ENCODE data around the gene GTF3C2. TPM values are rescaled to one million over a fixed set of nuclear protein-coding genes. Genes with fewer than 3 reads are reported as not detected.
A peak's percentile ranks its signal among the peaks of the same experiment; 100 is the strongest.

GTF3C2 gene
- total and polyA plus RNA-seq, 5 experiments from 2014 or later, result 26.2 to 105 (median 46.1) TPM

DNA sequence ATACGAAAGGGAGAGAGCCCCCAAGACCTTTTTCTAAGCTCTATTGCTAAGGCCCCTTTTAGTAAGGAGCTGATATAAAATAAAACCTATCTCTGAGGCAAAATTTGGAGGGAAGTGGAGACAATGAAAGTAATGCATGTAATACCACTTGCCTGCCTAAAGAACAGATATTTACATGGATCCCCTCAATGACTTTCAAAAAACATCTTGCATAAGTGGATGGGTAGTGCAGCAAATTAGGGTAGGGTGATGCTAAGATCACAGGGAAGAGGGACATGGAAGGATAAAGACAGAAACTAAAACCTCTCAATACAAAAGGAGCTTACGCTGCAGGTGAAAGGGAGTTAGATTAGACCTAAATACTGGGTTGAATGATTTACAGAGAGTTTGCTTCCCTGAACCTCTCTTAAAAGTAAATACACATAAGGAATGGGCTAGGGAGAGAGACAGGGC is 22.8 kb upstream of the GTF3C2 start:
- DNase-seq (no peak), ATAC-seq (no peak)
- Mint-ChIP-seq H3K36me3 (peaks cover 0 to 54% (median 10%) of the 10 kb centered on the region in 3 donors), H3K4me1 (peaks cover 18 to 48% (median 30%) of the 10 kb centered on the region in 4 donors), H3K27ac (peak overlapping the region; percentile 38 to 97 (median 94)), H3K9me3 (no peaks in the 10 kb centered on the region), H3K27me3 (no peaks in the 10 kb centered on the region), H3K4me3 (peak overlapping the region; percentile 73 to 95 (median 89))
- POLR2A ChIA-PET, result interaction anchor here (0.6 to 3.4 kb wide), 8 partner anchors 9 to 245 kb away, joined by 3 to 71 read pairs (median 14); partner anchors contain the start of genes EIF2B4, GTF3C2, MPV17 and NRBP1

DNA sequence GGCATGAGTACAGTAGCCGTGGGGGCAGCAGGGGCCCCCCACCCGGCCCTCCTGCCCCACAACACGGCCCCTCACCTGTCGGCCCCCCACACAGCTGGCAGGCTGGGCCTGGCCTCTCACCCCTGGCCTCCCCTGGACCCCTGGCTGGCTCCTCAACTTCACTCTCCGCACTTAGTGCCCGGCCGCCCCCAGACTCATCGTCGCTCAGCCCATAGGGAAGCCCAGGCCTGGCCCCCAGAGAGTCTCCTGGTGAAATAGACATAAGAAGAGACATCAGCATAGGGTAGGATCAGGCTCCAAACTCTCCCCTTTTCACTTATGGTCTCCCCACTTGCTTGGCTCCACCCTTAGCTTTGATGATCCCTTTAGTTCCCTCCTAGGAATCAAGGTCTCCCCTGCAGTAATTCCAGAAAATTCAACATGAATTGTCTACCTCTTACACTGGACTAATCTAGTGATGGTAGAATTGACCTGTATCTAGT is 22.3 kb upstream of the GTF3C2 start:
- peak overlapping the region; percentile 12 to 97 (median 92) for H3K27ac Mint-ChIP-seq
- H3K4me1 Mint-ChIP-seq, result peaks cover 17 to 48% (median 30%) of the 10 kb centered on the region in 4 donors
- ATAC-seq (no peak), DNase-seq (no peak)
- POLR2A ChIA-PET, result interaction anchor here (0.6 to 3.4 kb wide), 8 partner anchors 9 to 245 kb away, joined by 3 to 71 read pairs (median 14); partner anchors contain the start of genes EIF2B4, GTF3C2, MPV17 and NRBP1
- no peaks in the 10 kb centered on the region for H3K27me3 Mint-ChIP-seq
- H3K9me3 Mint-ChIP-seq, result no peaks in the 10 kb centered on the region
- H3K4me3 Mint-ChIP-seq, result peak overlapping the region in 6 of 10 donors; percentile 38 to 95 (median 90)
- peaks cover 0 to 54% (median 12%) of the 10 kb centered on the region in 3 donors for H3K36me3 Mint-ChIP-seq

DNA sequence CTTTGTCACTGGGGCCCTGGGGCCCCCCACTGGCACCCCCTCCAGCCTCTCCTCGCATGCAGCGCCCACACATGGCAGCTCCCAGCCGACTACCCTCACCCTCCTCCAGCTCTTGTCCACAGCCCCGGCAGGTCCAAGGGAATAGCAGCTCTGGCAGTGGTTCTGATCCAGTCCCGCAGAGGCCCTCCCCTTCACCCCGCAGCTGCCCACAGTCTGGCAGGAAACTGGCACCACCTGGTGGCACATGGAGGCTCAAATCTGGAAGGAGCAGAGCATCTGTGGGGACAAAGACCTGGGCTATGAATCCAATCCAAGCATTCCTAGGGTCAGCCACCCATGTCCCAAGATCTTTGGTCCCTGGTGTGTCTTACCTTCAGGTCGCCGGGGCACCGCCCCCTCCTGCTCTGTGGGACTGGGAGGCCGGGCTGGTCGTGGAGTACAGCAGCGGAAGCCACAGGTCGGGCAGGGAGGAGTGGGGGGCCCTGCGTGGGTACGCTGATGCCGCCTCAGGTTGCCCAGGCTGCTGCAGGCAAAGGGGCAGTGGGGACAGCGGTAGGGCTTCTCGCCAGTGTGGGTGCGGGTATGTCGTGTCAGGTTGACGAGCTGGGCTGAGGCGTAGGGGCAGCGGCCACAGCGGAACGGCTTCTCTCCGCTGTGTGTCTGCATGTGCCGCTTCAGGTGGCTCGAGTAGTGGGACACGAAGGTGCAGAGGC is 21.7 kb upstream of the GTF3C2 start:
- DNase-seq (no peak), ATAC-seq (no peak)
- no peaks in the 10 kb centered on the region for H3K27me3 Mint-ChIP-seq
- no peaks in the 10 kb centered on the region for H3K9me3 Mint-ChIP-seq
- H3K36me3 Mint-ChIP-seq, result peaks cover 0 to 54% (median 12%) of the 10 kb centered on the region in 3 donors
- H3K4me1 Mint-ChIP-seq, result peaks cover 16 to 48% (median 34%) of the 10 kb centered on the region in 4 donors
- H3K27ac Mint-ChIP-seq, result peak overlapping the region in 4 of 10 donors; percentile 38 to 86 (median 56)
- POLR2A ChIA-PET, result interaction anchor here (0.6 to 2.6 kb wide), 4 partner anchors 13 to 55 kb away, joined by 3 to 14 read pairs (median 4); partner anchors contain the start of gene MPV17
- H3K4me3 Mint-ChIP-seq, result peak overlapping the region in 2 of 10 donors; percentile 26 to 63

DNA sequence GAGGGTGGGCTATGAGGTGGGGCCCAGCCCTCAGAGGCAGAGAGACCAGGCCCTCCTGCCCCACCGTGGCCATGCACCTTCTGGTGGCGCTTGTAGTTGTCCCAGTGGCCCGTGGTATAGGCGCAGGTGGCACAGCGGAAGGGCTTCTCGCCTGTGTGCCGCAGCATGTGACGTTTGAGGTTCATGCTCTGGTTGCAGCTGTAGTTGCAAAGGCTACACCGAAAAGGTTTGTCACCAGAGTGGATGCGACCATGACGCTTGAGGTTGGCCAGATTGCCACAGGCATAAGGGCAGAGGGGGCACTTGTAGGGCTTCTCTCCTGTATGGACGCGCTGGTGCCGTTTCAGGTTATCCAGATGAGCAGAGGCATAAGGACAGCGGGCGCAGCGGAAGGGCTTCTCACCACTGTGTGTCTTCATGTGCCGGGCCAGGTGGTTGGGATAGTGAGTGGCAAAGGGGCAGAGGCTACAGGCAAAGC is 21.1 kb upstream of the GTF3C2 start:
- POLR2A ChIA-PET, result interaction anchor here (1.1 kb wide), 1 partner anchor 52 kb away, joined by 3 read pairs; no protein-coding TSS in a partner anchor
- no peaks in the 10 kb centered on the region for H3K27me3 Mint-ChIP-seq
- H3K4me3 Mint-ChIP-seq, result peak overlapping the region in 3 of 10 donors; percentile 45 to 74 (median 59)
- DNase-seq, result no peak
- H3K9me3 Mint-ChIP-seq, result no peaks in the 10 kb centered on the region
- peaks cover 19 to 53% (median 38%) of the 10 kb centered on the region in 4 donors for H3K4me1 Mint-ChIP-seq
- ATAC-seq, result no peak
- peaks cover 0 to 58% (median 15%) of the 10 kb centered on the region in 3 donors for H3K36me3 Mint-ChIP-seq
- H3K27ac Mint-ChIP-seq, result peak overlapping the region in 5 of 10 donors; percentile 41 to 77 (median 63)

DNA sequence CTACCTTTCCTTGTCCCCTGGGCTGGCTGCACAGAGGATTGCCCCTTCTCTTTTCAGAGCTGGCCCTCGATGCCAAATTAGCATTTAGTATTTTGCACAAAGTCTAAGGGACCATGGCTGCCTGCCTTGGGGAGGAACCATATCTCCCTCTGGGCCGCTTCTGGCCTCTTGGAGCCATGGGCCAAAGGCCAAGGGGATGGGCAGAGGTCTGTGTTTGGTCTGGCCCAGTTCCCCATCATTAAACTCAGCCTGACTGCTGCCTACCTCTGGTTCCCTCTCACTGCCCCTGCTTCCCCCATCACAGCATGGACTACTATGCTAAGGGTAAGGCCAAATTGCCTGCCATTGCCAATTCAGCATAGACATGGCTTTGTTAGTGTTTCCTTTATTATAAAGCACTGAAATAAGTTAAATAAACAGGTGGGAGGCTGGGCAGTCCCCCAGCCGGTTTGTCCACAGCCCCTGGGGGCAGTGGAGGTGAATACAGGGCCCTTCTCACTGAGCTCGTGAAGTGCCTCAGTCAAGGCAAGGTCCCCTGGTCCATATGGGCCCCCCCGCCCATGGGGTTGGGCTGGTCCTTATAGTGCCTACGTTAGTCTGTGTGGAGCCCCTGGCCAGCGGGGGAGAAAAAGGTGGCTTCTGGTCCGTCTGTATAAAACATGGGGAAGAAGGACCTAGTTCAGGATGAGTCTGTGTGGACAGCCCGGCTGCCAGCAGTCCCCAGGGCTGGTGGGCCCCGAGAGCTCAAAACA is 20.5 kb upstream of the GTF3C2 start:
- H3K27ac Mint-ChIP-seq, result peak overlapping the region in 1 of 10 donors; percentile 70
- H3K9me3 Mint-ChIP-seq, result no peaks in the 10 kb centered on the region
- H3K4me1 Mint-ChIP-seq, result peaks cover 23 to 59% (median 44%) of the 10 kb centered on the region in 4 donors
- peak overlapping the region in 2 of 10 donors; percentile 18 to 74 for H3K4me3 Mint-ChIP-seq
- POLR2A ChIA-PET, result interaction anchor here (1.1 kb wide), 1 partner anchor 52 kb away, joined by 3 read pairs; no protein-coding TSS in a partner anchor
- H3K27me3 Mint-ChIP-seq, result no peaks in the 10 kb centered on the region
- peaks cover 0 to 61% (median 15%) of the 10 kb centered on the region in 3 donors for H3K36me3 Mint-ChIP-seq
- DNase-seq (no peak), ATAC-seq (no peak)

DNA sequence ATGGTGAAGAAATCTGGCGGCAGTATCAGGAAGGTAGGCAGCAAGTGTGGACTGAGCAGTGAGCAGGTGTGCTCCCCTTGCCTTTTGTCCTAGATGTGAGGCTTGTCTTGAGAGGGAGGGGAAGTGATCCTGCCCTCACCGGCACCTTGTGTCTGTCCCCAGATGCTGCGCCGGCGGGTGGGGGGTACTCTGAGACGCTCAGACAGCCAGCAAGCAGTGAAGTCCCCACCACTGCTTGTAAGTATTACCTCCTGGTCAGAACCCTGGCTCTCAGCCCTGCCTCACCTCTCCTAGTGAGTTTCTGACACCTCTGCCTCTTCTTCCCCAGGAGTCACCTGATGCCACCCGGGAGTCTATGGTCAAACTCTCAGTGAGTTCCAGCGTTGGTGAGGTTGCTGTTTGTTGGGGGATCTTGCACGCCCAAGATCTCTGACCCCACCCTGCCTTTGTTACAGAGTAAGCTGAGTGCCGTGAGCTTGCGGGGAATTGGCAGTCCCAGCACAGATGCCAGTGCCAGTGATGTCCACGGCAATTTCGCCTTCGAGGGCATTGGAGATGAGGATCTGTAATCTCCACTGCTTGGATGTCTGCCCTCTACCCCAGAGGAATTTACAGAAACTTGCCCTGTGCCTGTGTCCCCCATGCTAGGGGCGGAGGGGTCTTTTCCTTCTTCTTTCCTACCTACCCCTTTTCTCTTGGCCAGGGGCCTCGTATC is 19.7 kb upstream of the GTF3C2 start:
- peaks cover 27 to 61% (median 47%) of the 10 kb centered on the region in 4 donors for H3K4me1 Mint-ChIP-seq
- peak overlapping the region in 2 of 10 donors; percentile 50 to 70 for H3K27ac Mint-ChIP-seq
- H3K4me3 Mint-ChIP-seq, result no peak overlapping the region
- no peaks in the 10 kb centered on the region for H3K9me3 Mint-ChIP-seq
- DNase-seq, result no peak
- POLR2A ChIA-PET, result interaction anchor here (1.8 kb wide), 1 partner anchor 52 kb away, joined by 4 read pairs; the partner anchor contains the start of gene NRBP1
- peaks cover 0 to 56% (median 15%) of the 10 kb centered on the region in 3 donors for H3K36me3 Mint-ChIP-seq
- no peak for ATAC-seq
- H3K27me3 Mint-ChIP-seq, result no peaks in the 10 kb centered on the region

DNA sequence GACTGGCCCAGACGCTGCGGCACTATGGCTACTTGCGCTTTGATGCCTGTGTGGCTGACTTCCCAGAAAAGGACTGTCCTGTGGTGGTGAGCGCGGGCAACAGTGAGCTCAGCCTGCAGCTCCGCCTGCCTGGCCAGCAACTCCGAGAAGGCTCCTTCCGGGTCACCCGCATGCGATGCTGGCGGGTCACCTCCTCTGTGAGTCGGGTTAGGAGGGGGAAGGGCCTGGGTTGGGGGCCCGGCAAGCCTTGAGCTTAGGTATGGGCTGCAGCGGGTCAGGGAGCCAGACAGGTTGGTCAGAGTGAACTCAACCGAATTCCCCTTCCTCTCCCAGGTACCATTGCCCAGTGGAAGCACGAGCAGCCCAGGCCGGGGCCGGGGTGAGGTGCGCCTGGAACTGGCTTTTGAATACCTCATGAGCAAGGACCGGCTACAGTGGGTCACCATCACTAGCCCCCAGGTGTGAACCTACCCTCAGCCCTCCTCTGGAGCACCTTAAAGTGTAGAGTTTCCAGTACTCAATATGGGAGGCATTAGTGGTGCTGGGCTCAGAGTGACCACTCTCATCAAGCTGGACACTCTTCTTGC is 19.0 kb upstream of the GTF3C2 start:
- no peaks in the 10 kb centered on the region for H3K27me3 Mint-ChIP-seq
- ATAC-seq (no peak), DNase-seq (no peak)
- H3K27ac Mint-ChIP-seq, result peak overlapping the region in 2 of 10 donors; percentile 50 to 56
- H3K9me3 Mint-ChIP-seq, result no peaks in the 10 kb centered on the region
- H3K4me1 Mint-ChIP-seq, result peaks cover 25 to 59% (median 44%) of the 10 kb centered on the region in 4 donors
- peaks cover under 1 to 56% (median 15%) of the 10 kb centered on the region in 3 donors for H3K36me3 Mint-ChIP-seq
- H3K4me3 Mint-ChIP-seq, result peak overlapping the region in 1 of 10 donors; percentile 41
- POLR2A ChIA-PET, result interaction anchor here (1.8 kb wide), 1 partner anchor 53 kb away, joined by 4 read pairs; the partner anchor contains the start of gene NRBP1

DNA sequence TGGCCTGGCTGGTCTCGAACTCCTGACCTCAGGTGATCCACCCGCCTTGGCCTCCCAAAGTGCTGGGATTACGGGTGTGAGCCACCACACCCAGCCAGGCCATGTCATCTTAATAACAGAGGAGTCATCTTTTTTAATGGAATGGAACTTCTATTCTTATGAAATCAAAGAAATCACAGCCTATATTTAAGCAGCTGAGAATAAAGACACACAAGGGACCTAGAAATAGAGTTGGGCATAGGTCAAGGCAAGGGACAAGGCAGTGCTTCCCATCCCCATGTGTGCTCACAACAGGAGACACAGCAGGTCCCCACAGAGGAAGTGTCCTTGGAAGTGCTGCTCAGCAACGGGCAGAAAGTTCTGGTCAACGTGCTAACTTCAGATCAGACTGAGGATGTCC is 17.0 kb upstream of the GTF3C2 start:
- POLR2A ChIA-PET, result interaction anchor here (1.4 to 1.9 kb wide), 2 partner anchors 36 to 55 kb away, joined by 6 to 7 read pairs; partner anchors contain the start of genes NRBP1 and PPM1G
- Mint-ChIP-seq H3K9me3 (no peaks in the 10 kb centered on the region), H3K27ac (peak overlapping the region in 2 of 10 donors; percentile 57 to 58), H3K27me3 (no peaks in the 10 kb centered on the region), H3K36me3 (peaks cover 4 to 58% (median 15%) of the 10 kb centered on the region in 3 donors), H3K4me3 (peak overlapping the region in 2 of 10 donors; percentile 18 to 41), H3K4me1 (peaks cover 30 to 56% (median 42%) of the 10 kb centered on the region in 4 donors)
- DNase-seq (no peak), ATAC-seq (no peak)

DNA sequence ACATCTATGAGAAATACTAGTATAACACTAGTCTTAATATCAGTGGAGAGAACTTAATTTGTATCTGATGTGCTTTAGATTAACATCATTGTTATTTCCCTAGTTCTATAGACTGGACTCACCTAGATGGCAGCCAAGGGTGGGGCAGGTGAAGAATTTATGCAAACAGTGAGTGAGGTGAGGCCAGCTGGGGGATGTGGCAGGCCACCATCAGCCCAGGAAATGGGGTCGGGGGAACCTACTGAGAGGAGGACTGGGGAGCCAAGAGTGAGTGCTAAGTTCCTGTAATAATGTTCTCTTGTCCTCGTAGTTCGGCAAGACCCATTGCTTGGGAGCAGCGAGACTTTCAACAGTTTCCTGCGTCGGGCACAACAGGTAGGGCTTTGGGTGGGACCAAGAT is 16.4 kb upstream of the GTF3C2 start:
- no peaks in the 10 kb centered on the region for H3K9me3 Mint-ChIP-seq
- DNase-seq (no peak), ATAC-seq (no peak)
- H3K36me3 Mint-ChIP-seq, result peaks cover 4 to 62% (median 15%) of the 10 kb centered on the region in 3 donors
- H3K27me3 Mint-ChIP-seq, result no peaks in the 10 kb centered on the region
- POLR2A ChIA-PET, result interaction anchor here (0.5 to 5.6 kb wide), 6 partner anchors 8 to 189 kb away, joined by 3 to 71 read pairs (median 18); partner anchors contain the start of genes GTF3C2, MPV17, NRBP1 and ZNF513
- peak overlapping the region in 9 of 10 donors; percentile 7 to 95 (median 57) for H3K27ac Mint-ChIP-seq
- H3K4me1 Mint-ChIP-seq, result peaks cover 31 to 53% (median 43%) of the 10 kb centered on the region in 4 donors
- peak overlapping the region in 6 of 10 donors; percentile 51 to 84 (median 55) for H3K4me3 Mint-ChIP-seq

DNA sequence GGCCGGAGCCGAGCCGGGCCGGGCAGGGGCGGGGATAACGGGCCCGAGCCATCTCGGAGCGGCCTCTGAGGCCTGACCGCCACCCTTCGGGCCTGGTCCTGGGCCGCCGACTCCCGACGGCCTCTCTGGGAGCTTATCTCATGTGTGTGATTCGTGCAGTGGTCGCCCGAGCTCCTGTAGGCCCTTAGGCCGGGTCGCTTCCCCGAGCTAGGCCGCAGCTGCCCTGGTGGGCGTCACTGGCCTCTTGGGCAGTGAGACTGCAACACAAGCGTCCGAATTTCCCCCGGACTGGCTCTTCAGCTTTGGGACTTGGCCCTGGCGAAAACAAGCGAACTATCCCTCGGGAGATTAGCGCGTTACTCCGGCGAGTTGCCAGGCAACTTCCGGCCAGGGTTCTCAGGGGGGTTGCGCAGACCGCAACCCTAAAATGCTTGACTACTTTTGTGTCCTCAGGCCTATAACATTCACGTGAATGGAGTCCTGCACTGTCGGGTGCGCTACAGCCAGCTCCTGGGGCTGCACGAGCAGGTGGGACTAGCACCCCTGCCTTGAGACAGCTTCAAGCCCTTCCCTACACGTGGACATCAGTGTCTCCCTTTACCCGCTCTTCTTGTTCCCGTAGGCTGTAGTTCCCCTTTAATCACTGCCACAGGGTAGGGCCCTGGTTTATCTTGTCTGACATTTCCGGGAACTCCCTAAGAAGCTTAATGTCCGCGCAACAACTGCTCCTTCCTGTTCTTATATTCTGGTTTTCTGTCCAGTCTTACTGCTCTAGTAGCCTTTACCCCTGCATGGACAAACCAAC is 14.5 kb upstream of the GTF3C2 start:
- ATAC-seq, result peak; percentile 3 to 12
- Mint-ChIP-seq H3K27me3 (no peaks in the 10 kb centered on the region), H3K4me1 (peaks cover 27 to 43% (median 43%) of the 10 kb centered on the region in 4 donors), H3K27ac (peak overlapping the region; percentile 88 to 99 (median 96)), H3K9me3 (no peaks in the 10 kb centered on the region), H3K4me3 (peak overlapping the region; percentile 84 to 100 (median 96)), H3K36me3 (peaks cover 4 to 65% (median 22%) of the 10 kb centered on the region in 3 donors)
- POLR2A ChIA-PET, result interaction anchor here (0.7 to 5.6 kb wide), 9 partner anchors 9 to 292 kb away, joined by 3 to 71 read pairs (median 5); partner anchors contain the start of genes GTF3C2, KHK, MPV17 and NRBP1
- DNase-seq, result peak in 7 of 10 donors; percentile 16 to 67 (median 33)

Data from naive thymus-derived CD8-positive, alpha-beta T cell (primary cell).